ENCODE data around the gene BTG1.
"Not testable (repeated sequence)": the region's sequence is repeated elsewhere in the genome, so short reads cannot be mapped to it uniquely, and the experiment has no call there.

BTG1 gene

DNA sequence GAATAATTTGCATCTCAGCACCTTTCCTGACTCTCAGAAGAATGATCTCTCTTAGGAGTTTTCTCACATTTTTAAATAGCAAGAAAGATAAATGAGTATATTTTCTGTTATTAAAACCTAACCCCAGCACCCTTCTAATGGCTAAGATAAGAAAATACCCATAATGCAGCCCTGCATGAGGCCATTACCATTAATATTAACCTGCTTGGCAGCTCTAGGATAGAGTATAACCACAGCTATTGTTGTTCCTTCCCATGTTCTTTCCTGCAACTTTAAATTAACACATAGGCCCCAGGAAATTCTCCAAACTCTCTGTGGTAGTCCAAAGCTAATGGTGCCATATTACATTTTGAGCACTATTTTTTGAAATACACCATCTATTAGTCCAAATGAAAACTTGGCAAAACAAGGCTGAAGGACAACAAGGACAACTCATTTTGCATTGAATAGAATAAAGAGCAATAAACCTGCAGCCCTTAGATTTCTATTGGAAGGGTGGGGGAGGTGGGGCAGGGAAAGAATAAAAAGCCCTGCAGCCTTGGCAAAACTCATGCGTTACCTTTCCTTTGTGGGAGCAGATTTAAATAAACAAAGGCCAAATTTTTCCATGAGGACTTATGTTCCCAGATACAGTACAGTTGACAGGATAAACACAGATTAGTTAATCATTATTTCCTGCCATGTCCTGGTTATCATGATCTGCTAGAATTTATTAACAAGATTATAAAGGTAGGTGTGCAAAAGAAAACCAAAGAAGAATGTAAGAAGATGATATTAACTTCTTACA lies 46.9 kb downstream of the BTG1 start:
- DNase-seq (ENCODE audit: low spot score), result no peak

DNA sequence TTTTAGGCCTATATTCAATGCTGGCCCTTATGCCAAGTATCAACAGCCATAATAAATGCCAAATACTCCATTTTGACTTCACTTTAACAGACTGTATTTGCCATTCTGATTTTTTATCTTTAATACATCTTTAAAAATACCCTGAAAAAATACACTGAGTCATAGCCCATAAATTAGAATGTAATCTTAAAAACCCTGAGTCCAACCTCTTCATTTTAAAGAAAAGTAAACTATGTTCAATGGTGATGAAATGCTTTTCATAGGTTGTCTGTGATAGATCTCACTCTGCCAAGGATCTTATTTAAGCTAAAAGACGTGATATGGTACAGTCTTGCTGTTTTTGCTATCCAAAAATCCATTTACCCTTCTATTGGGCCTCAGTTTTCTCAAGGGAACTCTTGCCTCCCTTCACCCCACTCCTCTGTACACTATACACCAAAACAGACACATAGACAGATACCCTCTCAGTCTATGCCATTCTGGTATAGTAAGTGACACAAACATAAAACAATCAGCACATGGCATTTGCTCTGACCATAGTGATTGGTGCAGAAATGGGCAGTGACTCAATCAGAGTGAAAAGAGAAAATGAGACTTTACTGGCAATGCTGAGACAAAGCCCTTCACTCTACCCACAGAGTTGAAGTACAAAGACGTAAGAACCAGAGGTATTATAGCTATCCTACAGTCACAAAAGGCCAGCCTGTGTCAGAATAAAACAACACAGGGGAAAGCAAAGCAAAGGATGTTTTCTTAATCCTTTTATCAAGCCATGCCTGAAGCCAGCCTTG lies 49.1 kb downstream of the BTG1 start:
- no peak for DNase-seq (ENCODE audit: low spot score)

DNA sequence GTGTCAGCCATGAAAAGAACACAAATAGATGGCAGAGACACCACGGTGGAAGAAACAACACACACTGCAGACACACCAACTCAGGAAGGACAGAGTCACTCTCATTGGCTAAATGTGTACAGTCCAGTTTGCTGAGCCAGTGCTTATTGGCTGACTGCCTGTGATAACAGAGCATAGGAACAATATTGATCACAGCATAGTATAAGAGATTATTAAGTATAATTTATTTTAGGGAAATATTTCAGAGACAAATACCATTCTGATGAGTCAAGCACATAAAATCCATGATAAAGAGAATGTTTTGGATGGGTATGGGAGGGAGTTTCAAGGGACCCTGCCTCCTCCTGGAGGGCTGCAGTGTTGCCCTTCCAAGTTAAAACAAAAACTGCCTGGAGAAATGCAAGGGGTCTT lies 50.9 kb downstream of the BTG1 start:
- no peak for DNase-seq (ENCODE audit: low spot score)

DNA sequence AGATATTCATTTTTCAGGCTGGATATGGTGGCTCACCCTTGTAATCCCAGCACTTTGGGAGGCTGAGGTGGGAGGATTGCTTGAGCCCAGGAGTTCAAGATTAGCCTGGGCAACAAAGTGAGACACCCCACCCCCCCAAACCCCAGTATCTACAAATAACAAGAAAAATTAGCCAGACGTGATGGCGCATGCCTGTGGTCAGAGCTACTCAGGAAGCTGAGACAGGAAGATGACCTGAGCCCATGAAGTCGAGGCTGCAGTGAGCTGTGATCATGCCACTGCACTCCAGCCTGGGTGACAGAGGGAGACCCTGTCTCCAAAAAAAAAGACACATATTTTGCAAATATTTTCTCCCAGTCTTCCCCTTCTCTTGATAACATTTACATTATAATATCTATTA lies 51.3 kb downstream of the BTG1 start:
- DNase-seq (ENCODE audit: low spot score), result not testable (repeated sequence)

Small RNA genes lying within 50 kb of the gene (small RNA-seq; reads per million reads assigned to genes)
- 0 reads per million in 2 experiments for gene RF00019
